ENCODE measurements around the gene RGS10. TPM values are rescaled to one million over a fixed set of nuclear protein-coding genes. Genes with fewer than 3 reads are reported as not detected.

Gene RGS10
- total RNA-seq, 1 donor from 2014 or later, result 5.6 TPM

- no peak for TF ChIP-seq CTCF (IDR thresholded peaks at IDR 0.05; ENCODE audit: borderline replicate concordance)
- DNase-seq, result no peak
- no peak overlapping the region for H3K4me3 ChIP-seq
- peaks cover 23% of the 10 kb centered on the region for H3K4me1 ChIP-seq
- H3K27ac ChIP-seq (replicated peaks), result peak overlapping the region; percentile 25
- H3K36me3 ChIP-seq, result no peaks in the 10 kb centered on the region
- peaks cover 12% of the 10 kb centered on the region for H3K27me3 ChIP-seq (ENCODE audit: low read depth)
- intact Hi-C loops (cut with micrococcal nuclease), result no loop called here
- no peaks in the 10 kb centered on the region for H3K9me3 ChIP-seq (replicated peaks)
These were observed 24.3 kb downstream of the RGS10 start for GRCh38 chr10:119518176-119518575.

DNA sequence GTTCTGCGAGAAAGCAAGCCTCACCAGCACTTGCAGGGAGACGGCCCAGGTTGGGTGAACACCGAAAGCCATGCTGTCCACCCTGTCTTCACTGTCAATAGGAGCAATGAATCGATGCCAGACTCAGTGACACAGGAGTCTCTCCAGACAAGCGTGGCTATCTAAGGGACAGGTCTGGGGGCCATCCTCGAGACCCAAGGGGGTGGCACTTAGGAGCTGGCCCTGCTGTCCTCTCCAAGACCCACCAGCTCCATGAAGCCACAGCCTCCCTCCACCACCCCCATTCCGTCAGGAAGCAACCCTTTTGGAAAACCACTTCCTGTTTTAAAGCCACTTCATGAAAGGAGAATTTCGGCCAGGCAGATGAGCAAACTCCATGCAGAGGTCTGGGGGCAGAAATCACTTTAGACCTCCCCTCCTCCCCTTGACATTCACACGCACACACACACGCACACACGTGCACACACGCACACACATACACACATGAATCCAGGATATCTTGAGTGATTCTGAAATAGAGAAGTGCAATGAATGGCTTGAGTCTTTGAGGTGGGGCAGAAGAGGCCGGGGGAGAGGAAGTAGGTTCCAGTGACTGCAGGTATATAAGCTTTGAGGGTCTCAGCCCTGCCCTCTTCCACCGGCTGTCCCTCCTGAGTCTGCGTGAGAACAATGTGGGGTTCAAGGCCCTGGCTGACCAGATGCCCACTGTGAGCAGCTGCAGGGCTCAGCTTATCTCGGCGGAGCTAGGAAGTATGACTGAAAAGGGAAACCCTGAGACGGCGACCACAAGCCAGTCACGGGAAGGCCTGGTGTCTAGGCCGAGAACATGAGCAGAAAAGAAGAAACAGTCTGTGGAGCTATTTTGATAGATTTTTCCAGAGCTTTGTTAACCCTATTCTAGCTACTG, 25.0 kb downstream of the RGS10 start:
- H3K36me3 ChIP-seq, result no peaks in the 10 kb centered on the region
- H3K27ac ChIP-seq (replicated peaks), result peak overlapping the region; percentile 25
- no peak overlapping the region for H3K4me3 ChIP-seq

DNA sequence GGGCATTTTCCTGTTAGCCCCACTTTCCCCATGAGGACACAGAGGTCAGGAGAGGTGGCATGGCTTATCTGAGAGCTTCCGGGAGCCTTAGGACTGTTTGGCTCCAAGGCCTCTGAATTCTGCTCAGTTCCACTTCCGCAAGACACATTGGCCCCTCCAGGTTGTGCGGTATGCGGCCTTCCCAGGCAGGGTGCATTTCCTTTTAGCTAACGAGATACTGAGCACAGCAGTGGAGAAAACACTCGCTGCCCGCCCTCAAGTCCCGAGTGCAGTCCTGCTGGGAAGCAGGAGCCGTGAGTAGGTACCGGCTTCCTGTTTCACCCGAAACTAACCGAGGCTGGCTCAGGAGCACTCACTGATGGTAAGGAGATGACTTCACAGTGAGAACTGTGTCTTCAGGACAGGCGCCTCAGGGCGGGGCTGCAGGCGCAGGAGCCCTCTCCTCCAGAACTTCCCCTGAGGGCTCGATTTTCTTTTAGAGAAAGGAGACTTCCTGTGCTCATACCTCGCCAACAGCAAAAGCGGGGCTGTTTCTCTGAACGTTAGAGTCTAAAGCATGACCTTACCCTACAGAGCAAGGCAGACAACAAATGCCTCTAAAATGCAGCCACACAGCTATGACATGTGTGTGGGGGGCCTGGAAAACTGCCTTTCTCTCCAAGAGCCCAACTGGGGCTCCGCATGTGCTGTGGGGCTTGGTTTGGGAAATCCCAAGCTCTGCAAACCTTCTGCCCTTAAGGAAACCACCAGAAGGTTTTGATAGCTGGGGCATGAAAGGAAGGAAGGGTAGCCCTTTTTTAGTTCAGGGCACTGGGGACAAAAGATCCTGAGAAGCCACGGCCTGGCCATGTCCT, 25.9 kb downstream of the RGS10 start:
- Histone ChIP-seq H3K36me3 (no peaks in the 10 kb centered on the region), H3K27ac (replicated peaks) (peak overlapping the region; percentile 30), H3K4me1 (peaks cover 23% of the 10 kb centered on the region), H3K9me3 (replicated peaks) (no peaks in the 10 kb centered on the region), H3K4me3 (no peak overlapping the region), H3K27me3 (ENCODE audit: low read depth) (no peaks in the 10 kb centered on the region)
- intact Hi-C loops (cut with micrococcal nuclease), result no loop called here
- no peak for DNase-seq
- no peak for TF ChIP-seq CTCF (IDR thresholded peaks at IDR 0.05; ENCODE audit: borderline replicate concordance)

More for the DNA sequence above, 25.0 kb downstream of the RGS10 start:
- intact Hi-C loops (cut with micrococcal nuclease), result no loop called here
- no peaks in the 10 kb centered on the region for H3K9me3 ChIP-seq (replicated peaks)
- no peak for DNase-seq
- H3K4me1 ChIP-seq, result peaks cover 23% of the 10 kb centered on the region
- H3K27me3 ChIP-seq (ENCODE audit: low read depth), result peaks cover 5% of the 10 kb centered on the region
- no peak for TF ChIP-seq CTCF (IDR thresholded peaks at IDR 0.05; ENCODE audit: borderline replicate concordance)

- intact Hi-C loops (cut with micrococcal nuclease), result no loop called here
- no peak for TF ChIP-seq CTCF (IDR thresholded peaks at IDR 0.05; ENCODE audit: borderline replicate concordance)
- no peaks in the 10 kb centered on the region for H3K9me3 ChIP-seq (replicated peaks)
- peaks cover 23% of the 10 kb centered on the region for H3K4me1 ChIP-seq
- no peak overlapping the region for H3K27ac ChIP-seq (replicated peaks)
- H3K4me3 ChIP-seq, result no peak overlapping the region
- no peaks in the 10 kb centered on the region for H3K36me3 ChIP-seq
- DNase-seq, result no peak
- H3K27me3 ChIP-seq (ENCODE audit: low read depth), result no peaks in the 10 kb centered on the region
These were observed 26.9 kb downstream of the RGS10 start for GRCh38 chr10:119515511-119516045.

DNA sequence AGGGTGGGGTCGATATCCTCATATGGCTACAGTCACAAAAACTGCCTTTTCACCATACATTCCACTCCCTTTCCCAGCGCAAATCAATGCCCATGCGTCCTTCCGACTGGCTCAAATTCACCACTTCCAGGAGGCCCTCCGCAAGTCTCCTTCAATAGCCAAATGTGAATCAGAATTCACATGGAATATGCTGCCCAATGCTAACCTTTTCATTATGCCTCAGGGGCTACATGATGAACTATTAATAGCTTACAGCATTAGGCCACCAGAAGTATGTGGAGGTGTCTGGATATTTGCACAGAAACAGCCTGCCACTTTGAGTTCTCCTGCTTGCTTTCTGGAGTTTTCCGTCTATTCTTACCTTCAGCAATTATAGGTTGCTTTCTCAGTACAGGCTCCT, 27.7 kb downstream of the RGS10 start:
- Histone ChIP-seq H3K27me3 (ENCODE audit: low read depth) (no peaks in the 10 kb centered on the region), H3K36me3 (no peaks in the 10 kb centered on the region), H3K4me1 (peaks cover 29% of the 10 kb centered on the region), H3K27ac (replicated peaks) (no peak overlapping the region), H3K9me3 (replicated peaks) (no peaks in the 10 kb centered on the region), H3K4me3 (no peak overlapping the region)
- intact Hi-C loops (cut with micrococcal nuclease), result no loop called here
- no peak for TF ChIP-seq CTCF (IDR thresholded peaks at IDR 0.05; ENCODE audit: borderline replicate concordance)
- DNase-seq, result no peak

Data from left ventricle myocardium inferior (tissue), 1 donor.